Right cardiac atrium (tissue), 5 donors: ENCODE data around the gene NIBAN1. TPM values are rescaled to one million over a fixed set of nuclear protein-coding genes. Genes with fewer than 3 reads are reported as not detected.
"Not testable (repeated sequence)": the region's sequence is repeated elsewhere in the genome, so short reads cannot be mapped to it uniquely, and the experiment has no call there.

Experiments used
- ATAC-seq, 2 donors: fragments of 200-7000 bp; cut with Tn5 transposase; one replicate each; pipeline versions ENCODE4 v1.8.0 to v1.9.1; 2020; ENCODE audit warnings: moderate library complexity in 2 of 2, mild to moderate bottlenecking in 1 of 2
- DNase-seq, 3 donors: peaks; one replicate each; pipeline ENCODE4 v3.0.0-alpha.2; 2020
- H3K27ac ChIP-seq: one replicate; pipeline ENCODE4 v1.5.1; 2013; ENCODE audit warnings: mild to moderate bottlenecking, low read length, control low read depth, moderate library complexity
- H3K27me3 ChIP-seq: one replicate; pipeline ENCODE4 v1.6.1; 2013; ENCODE audit not compliant: control insufficient read depth, insufficient read depth
- H3K4me1 ChIP-seq: one replicate; pipeline ENCODE4 v1.6.1; 2013; ENCODE audit warnings: low read length; ENCODE audit not compliant: control insufficient read depth, insufficient read depth
- H3K4me3 ChIP-seq: one replicate; pipeline ENCODE4 v1.5.1; 2013; ENCODE audit warnings: low read length, control low read depth
- H3K9me3 ChIP-seq: one replicate; pipeline ENCODE4 v1.6.1; 2013; ENCODE audit warnings: low read length; ENCODE audit not compliant: control insufficient read depth
- WGBS: extraction: QIAGEN DNeasy Blood & Tissue Kit; methylation state at CpG from one replicate; pipeline ENCODE4 v1.1.7; 2013; 5-methylcytosine and 5-hydroxymethylcytosine counted together
- intact Hi-C, 4 donors: fragments of 100-400 bp; cut with DNase I; formaldehyde crosslinking; loops; one replicate each; pipeline versions ENCODE4 v1.11.0 to v1.14.0; 2022 to 2023
- polyA plus RNA-seq: library from polyadenylated mRNA; stranded (reverse); fragments of 200-250 nt; gene quantifications from one replicate; pipeline ENCODE4 v1.2.3, GENCODE V29; 2013
- total RNA-seq, 4 donors: library from RNA; stranded (reverse); fragmentation: NEBNext Ultra II Directional; extraction: Animal tissue kit (Norgen Biotek cat#: 25700); gene quantifications; one replicate each; pipeline ENCODE4 v1.2.1, GENCODE V29; 2021
- donor health status: healthy with polysubstance abuse.
- donor health status: DM: no; HTN: yes; CAD: no.
- donor health status: DM: no; HTN: no; CAD: no.
- donor health status: DM: no; HTN: yes; CAD: no; lungs with severe emphysema.
- donor health status: DM: yes; HTN: yes; CAD: no.

NIBAN1 gene
- total and polyA plus RNA-seq, 5 donors = 105 to 359 (median 324) TPM

GRCh38 chr1:184957901-184958300 lies 16.4 kb downstream of the NIBAN1 start:
- DNase-seq, intact Hi-C loops, H3K4me1 ChIP-seq, H3K4me3 ChIP-seq, H3K27me3 ChIP-seq, H3K9me3 ChIP-seq, ATAC-seq: not testable (repeated sequence)
- 84% methylated on average over 2 of the region's 2 CpGs for WGBS
- peak overlapping the region; percentile 78 for H3K27ac ChIP-seq

- intact Hi-C loops = no loop called here
- ATAC-seq (no peak), DNase-seq (no peak)
- WGBS = 82% methylated on average over 4 of the region's 4 CpGs
- Histone ChIP-seq H3K9me3 (no peaks in the 10 kb centered on the region), H3K27me3 (no peaks in the 10 kb centered on the region), H3K4me3 (no peak overlapping the region), H3K27ac (peak overlapping the region; percentile 37), H3K4me1 (peaks cover 2% of the 10 kb centered on the region)
These were observed 17.2 kb downstream of the NIBAN1 start for GRCh38 chr1:184956999-184957700.

GRCh38 chr1:184954232-184954995 lies 19.9 kb downstream of the NIBAN1 start:
- WGBS = 50% methylated on average over 4 of the region's 4 CpGs
- intact Hi-C loops = no loop called here
- peaks cover 2% of the 10 kb centered on the region for H3K4me1 ChIP-seq
- no peaks in the 10 kb centered on the region for H3K27me3 ChIP-seq
- DNase-seq (no peak), ATAC-seq (no peak)
- H3K27ac ChIP-seq = no peak overlapping the region
- H3K4me3 ChIP-seq = no peak overlapping the region
- H3K9me3 ChIP-seq = no peaks in the 10 kb centered on the region

- no peak overlapping the region for H3K27ac ChIP-seq
- intact Hi-C loops = no loop called here
These were observed 20.6 kb downstream of the NIBAN1 start for GRCh38 chr1:184953600-184954219.

GRCh38 chr1:184952428-184952827 lies 21.9 kb downstream of the NIBAN1 start:
- no peaks in the 10 kb centered on the region for H3K27me3 ChIP-seq
- WGBS = 82% methylated on average over 4 of the region's 4 CpGs
- H3K9me3 ChIP-seq = no peaks in the 10 kb centered on the region
- H3K27ac ChIP-seq = no peak overlapping the region
- peaks cover 4% of the 10 kb centered on the region for H3K4me1 ChIP-seq
- intact Hi-C loops = no loop called here
- DNase-seq = no peak
- ATAC-seq = no peak
- no peak overlapping the region for H3K4me3 ChIP-seq

More at GRCh38 chr1:184953600-184954219, 20.6 kb downstream of the NIBAN1 start:
- WGBS = 55% methylated on average over 6 of the region's 6 CpGs
- no peak for DNase-seq
- Histone ChIP-seq H3K9me3 (no peaks in the 10 kb centered on the region), H3K4me1 (peaks cover 2% of the 10 kb centered on the region), H3K27me3 (no peaks in the 10 kb centered on the region), H3K4me3 (no peak overlapping the region)
- ATAC-seq = no peak

GRCh38 chr1:184951788-184952187 lies 22.5 kb downstream of the NIBAN1 start:
- 95% methylated on average over 3 of the region's 3 CpGs for WGBS
- H3K4me3 ChIP-seq = no peak overlapping the region
- intact Hi-C loops = no loop called here
- DNase-seq = no peak
- ATAC-seq = no peak
- H3K27ac ChIP-seq = peak overlapping the region; percentile 36
- peaks cover 4% of the 10 kb centered on the region for H3K4me1 ChIP-seq
- no peaks in the 10 kb centered on the region for H3K27me3 ChIP-seq
- H3K9me3 ChIP-seq = no peaks in the 10 kb centered on the region

DNA sequence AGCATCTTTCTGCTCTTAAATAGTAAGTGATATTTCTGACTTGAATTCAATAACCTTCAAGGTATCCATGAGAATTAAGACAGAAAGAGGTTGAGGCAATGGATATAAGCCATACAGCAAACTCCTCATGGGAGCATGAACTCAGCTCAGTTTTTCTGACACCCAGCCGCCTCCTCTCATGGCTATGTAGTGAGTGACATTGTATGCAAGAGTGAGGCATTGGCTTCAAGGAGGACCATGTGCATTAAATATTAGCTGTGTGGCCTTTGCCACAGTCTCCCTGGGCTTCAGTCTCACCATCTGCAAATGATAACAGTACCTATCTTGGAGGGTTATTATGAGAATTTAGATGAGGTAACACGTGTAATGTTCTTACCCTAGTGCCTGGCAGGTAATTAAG lies 23.4 kb downstream of the NIBAN1 start:
- H3K27ac ChIP-seq = no peak overlapping the region
- H3K27me3 ChIP-seq = no peaks in the 10 kb centered on the region
- H3K9me3 ChIP-seq = no peaks in the 10 kb centered on the region
- intact Hi-C loops = no loop called here
- no peak for DNase-seq
- WGBS = 77% methylated on average over 2 of the region's 2 CpGs
- no peak for ATAC-seq
- H3K4me3 ChIP-seq = no peak overlapping the region
- peaks cover 4% of the 10 kb centered on the region for H3K4me1 ChIP-seq

DNA sequence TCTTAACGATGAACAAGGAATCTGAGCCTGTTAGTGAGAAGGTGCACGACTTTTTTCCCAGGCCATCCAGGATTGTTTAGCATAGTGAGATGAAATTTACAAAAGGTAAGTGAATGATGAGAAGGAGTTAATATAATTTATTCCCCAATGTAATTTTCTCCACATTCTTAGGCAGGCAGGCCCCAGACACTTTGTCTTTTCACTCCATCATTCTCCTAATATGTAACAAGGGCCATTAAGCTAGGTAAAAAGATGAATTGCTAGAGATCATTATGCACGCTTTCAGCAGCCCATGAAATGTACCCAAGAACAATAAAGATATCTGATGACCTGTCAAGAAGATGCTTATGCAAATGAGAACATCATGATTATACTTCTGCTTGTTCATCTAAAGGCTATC lies 24.1 kb downstream of the NIBAN1 start:
- 83% methylated on average over 3 of the region's 3 CpGs for WGBS
- H3K27ac ChIP-seq = no peak overlapping the region
- DNase-seq (no peak), ATAC-seq (no peak)
- H3K27me3 ChIP-seq = no peaks in the 10 kb centered on the region
- no peak overlapping the region for H3K4me3 ChIP-seq
- no peaks in the 10 kb centered on the region for H3K9me3 ChIP-seq
- peaks cover 4% of the 10 kb centered on the region for H3K4me1 ChIP-seq
- intact Hi-C loops = no loop called here

GRCh38 chr1:184947497-184948256 lies 26.6 kb downstream of the NIBAN1 start:
- H3K27me3 ChIP-seq = no peaks in the 10 kb centered on the region
- DNase-seq (peak in 1 of 3 donors; percentile 49), ATAC-seq (peak; percentile 51 to 53)
- no peak overlapping the region for H3K4me3 ChIP-seq
- H3K4me1 ChIP-seq = peaks cover 4% of the 10 kb centered on the region
- 24% methylated on average over 1 of the region's 1 CpG for WGBS
- intact Hi-C loops = no loop called here
- no peak overlapping the region for H3K27ac ChIP-seq
- no peaks in the 10 kb centered on the region for H3K9me3 ChIP-seq

DNA sequence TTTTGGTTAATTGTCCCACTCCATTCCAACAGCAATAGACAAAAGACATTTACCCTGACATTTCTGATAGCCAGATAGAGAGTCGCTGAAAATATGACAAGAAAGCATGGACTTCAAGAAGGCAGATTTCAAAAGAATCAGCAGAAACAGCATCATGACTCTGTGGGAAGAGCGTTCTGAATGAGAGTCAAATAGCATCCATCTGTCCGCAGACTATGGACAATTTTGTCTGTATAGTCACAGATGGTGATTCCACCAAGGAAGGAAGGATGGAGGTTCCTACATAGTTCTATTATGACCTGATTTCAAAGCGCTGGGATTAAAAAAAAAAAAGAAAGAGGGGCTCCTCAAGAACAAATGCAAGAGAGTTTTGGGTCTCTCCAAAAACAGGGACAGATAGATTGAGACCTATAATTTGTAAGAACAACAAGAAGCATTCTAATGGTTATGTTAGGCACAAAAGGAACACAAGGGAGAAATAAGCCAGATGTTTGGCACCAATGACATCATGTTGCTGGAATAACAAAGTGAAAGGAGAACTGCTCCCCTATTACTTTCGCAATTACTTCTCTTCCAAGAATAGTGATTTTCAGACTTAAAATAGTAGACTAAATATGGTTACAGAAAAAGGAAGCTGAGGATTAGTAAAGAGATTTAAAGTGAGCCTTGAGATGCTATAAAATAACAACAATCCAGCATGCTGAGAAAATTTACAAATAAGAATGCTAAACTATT lies 28.5 kb downstream of the NIBAN1 start:
- DNase-seq (no peak), ATAC-seq (peak; percentile 65 to 72)
- intact Hi-C loops = no loop called here
- no peak overlapping the region for H3K4me3 ChIP-seq
- WGBS = 70% methylated on average over 5 of the region's 5 CpGs
- H3K9me3 ChIP-seq = no peaks in the 10 kb centered on the region
- peak overlapping the region; percentile 58 for H3K27ac ChIP-seq
- H3K27me3 ChIP-seq = no peaks in the 10 kb centered on the region
- H3K4me1 ChIP-seq = peaks cover 4% of the 10 kb centered on the region
